IMR-90 (cell line): ENCODE results near the gene MICAL2. TPM values are rescaled to one million over a fixed set of nuclear protein-coding genes. Genes with fewer than 3 reads are reported as not detected.
A peak's percentile ranks its signal among the peaks of the same experiment; 100 is the strongest.

Experiments used
- ATAC-seq: fragments of 200-7000 bp; cut with Tn5 transposase; 2 replicates; pipeline ENCODE4 v1.9.1; 2020; ENCODE audit warnings: low read depth, mild to moderate bottlenecking, moderate library complexity
- BruUV-seq: library from RNA; stranded (reverse); fragments of 400-500 nt; replicated peaks from 2 replicates; lab custom pipeline; 2021; lab: Mats Ljungman, UMichigan
- CTCF ChIA-PET: fragments of 300-600 bp; formaldehyde crosslinking; extraction: SDS; loops from one replicate; lab custom pipeline; 2021; ENCODE audit warnings: antibody characterized with exemption; lab: Yijun Ruan, JAX
- POLR2A ChIA-PET: fragments of 300-600 bp; sonication (Branson Sonifier 250); formaldehyde crosslinking; loops from one replicate; lab custom pipeline; 2022; ENCODE audit warnings: antibody characterized with exemption; ENCODE audit not compliant: unreplicated experiment; lab: Charles Lee
- DNase-seq: peaks from one replicate; pipeline ENCODE4 v3.0.0; 2013
- H2AFZ ChIP-seq: replicated peaks from 2 replicates; pipeline ENCODE3; 2013; ENCODE audit warnings: low read length, mild to moderate bottlenecking; ENCODE audit not compliant: poor library complexity
- H2AK5ac ChIP-seq: 2 replicates; pipeline ENCODE4 v1.6.1; 2013; ENCODE audit warnings: low read depth, low read length, inconsistent platforms
- H2AK9ac ChIP-seq: replicated peaks from 2 replicates; pipeline ENCODE3; 2013; ENCODE audit warnings: mild to moderate bottlenecking, low read depth, low read length, moderate library complexity; ENCODE audit not compliant: poor library complexity
- H2BK120ac ChIP-seq: 2 replicates; pipeline ENCODE4 v1.6.1; 2013; ENCODE audit warnings: low read depth, low read length, inconsistent platforms
- H2BK15ac ChIP-seq: 3 replicates; pipeline ENCODE4 v1.6.1; 2013; ENCODE audit warnings: low read depth, low read length, inconsistent platforms
- H2BK20ac ChIP-seq: 2 replicates; pipeline ENCODE4 v1.6.1; 2013; ENCODE audit warnings: low read depth, mild to moderate bottlenecking, inconsistent platforms, low read length, moderate library complexity
- H2BK5ac ChIP-seq: 2 replicates; pipeline ENCODE4 v1.6.1; 2013; ENCODE audit warnings: mild to moderate bottlenecking, low read depth, low read length, inconsistent platforms; ENCODE audit not compliant: poor library complexity, severe bottlenecking
- H3K14ac ChIP-seq: replicated peaks from 2 replicates; pipeline ENCODE4 v1.6.1; 2013; ENCODE audit warnings: low read depth, low read length, inconsistent platforms
- H3K18ac ChIP-seq: 2 replicates; pipeline ENCODE4 v1.6.1; 2013; ENCODE audit warnings: low read depth, low read length, control low read depth
- H3K23ac ChIP-seq: 2 replicates; pipeline ENCODE4 v1.6.1; 2013; ENCODE audit warnings: low read depth, low read length, inconsistent platforms
- H3K27ac ChIP-seq: 2 replicates; pipeline ENCODE4 v1.5.1; 2013; ENCODE audit warnings: mild to moderate bottlenecking, control low read depth, low read length; ENCODE audit not compliant: insufficient read depth
- H3K27me3 ChIP-seq: 2 replicates; pipeline ENCODE4 v1.6.1; 2013; ENCODE audit warnings: low read length; ENCODE audit not compliant: control insufficient read depth, insufficient read depth
- H3K36me3 ChIP-seq: 2 replicates; pipeline ENCODE4 v1.6.1; 2013; ENCODE audit warnings: low read length, mixed read lengths; ENCODE audit not compliant: control insufficient read depth, insufficient read depth
- H3K4ac ChIP-seq: 2 replicates; pipeline ENCODE4 v1.6.1; 2013; ENCODE audit warnings: low read depth, low read length, inconsistent platforms
- H3K4me1 ChIP-seq: 2 replicates; pipeline ENCODE4 v1.6.1; 2013; ENCODE audit warnings: low read length, mixed read lengths; ENCODE audit not compliant: control insufficient read depth, insufficient read depth
- H3K4me2 ChIP-seq: 2 replicates; pipeline ENCODE4 v1.6.1; 2013; ENCODE audit warnings: low read depth, mild to moderate bottlenecking, control low read depth, low read length, moderate library complexity
- H3K4me3 ChIP-seq: 2 replicates; pipeline ENCODE4 v1.5.1; 2013; ENCODE audit warnings: low read depth, mild to moderate bottlenecking, control low read depth, low read length, moderate library complexity; ENCODE audit not compliant: insufficient read depth
- H3K56ac ChIP-seq: 2 replicates; pipeline ENCODE4 v1.6.1; 2013; ENCODE audit warnings: low read length, inconsistent platforms; ENCODE audit not compliant: insufficient read depth; ENCODE audit errors: extremely low read depth
- H3K79me1 ChIP-seq, 2 experiments: 2 replicates each; pipeline ENCODE4 v1.6.1; 2013; ENCODE audit warnings: low read length in 2 of 2, inconsistent platforms in 1 of 2, low read depth in 1 of 2
- H3K9ac ChIP-seq: 2 replicates; pipeline ENCODE4 v1.6.1; 2013; ENCODE audit warnings: low read depth, low read length, control low read depth
- H3K9me1 ChIP-seq: 2 replicates; pipeline ENCODE4 v1.6.1; 2013; ENCODE audit warnings: low read length, inconsistent platforms; ENCODE audit not compliant: insufficient read depth
- H3K9me3 ChIP-seq: 2 replicates; pipeline ENCODE4 v1.6.1; 2013; ENCODE audit warnings: low read length; ENCODE audit not compliant: control insufficient read depth, insufficient read depth
- H4K20me1 ChIP-seq: 2 replicates; pipeline ENCODE4 v1.6.1; 2013; ENCODE audit warnings: low read length, inconsistent platforms; ENCODE audit not compliant: insufficient read depth
- H4K5ac ChIP-seq: 2 replicates; pipeline ENCODE4 v1.6.1; 2013; ENCODE audit warnings: mild to moderate bottlenecking, low read depth, low read length, control low read depth
- H4K8ac ChIP-seq, 2 experiments: 2 replicates each; pipeline ENCODE4 v1.6.1; 2013; ENCODE audit warnings: low read depth in 2 of 2, low read length in 2 of 2, control low read depth in 1 of 2, inconsistent platforms in 1 of 2
- H4K91ac ChIP-seq: 2 replicates; pipeline ENCODE4 v1.6.1; 2013; ENCODE audit warnings: low read depth, low read length, inconsistent platforms; ENCODE audit not compliant: insufficient read depth
- BHLHE40 ChIP-seq: fragments of 150-350 bp; IDR thresholded peaks from 2 replicates; pipeline ENCODE4 v1.6.1; 2016; ENCODE audit warnings: mild to moderate bottlenecking, low read depth, low read length
- CEBPB ChIP-seq: IDR thresholded peaks from 2 replicates; pipeline ENCODE4 v1.6.1; 2012; ENCODE audit warnings: low read depth, low read length, improper control_type of control experiment
- CHD1 ChIP-seq: IDR thresholded peaks from 2 replicates; pipeline ENCODE4 v1.6.1; 2012; ENCODE audit warnings: low read depth, low read length, improper control_type of control experiment
- FOS ChIP-seq: fragments of 150-350 bp; IDR thresholded peaks from 2 replicates; pipeline ENCODE4 v1.6.1; 2016; ENCODE audit warnings: low read depth, low read length
- MAFK ChIP-seq: IDR thresholded peaks from 2 replicates; pipeline ENCODE4 v1.6.1; 2012; ENCODE audit warnings: low read depth, low read length, improper control_type of control experiment
- MAZ ChIP-seq: IDR thresholded peaks from 2 replicates; pipeline ENCODE4 v1.6.1; 2012; ENCODE audit warnings: low read depth, mild to moderate bottlenecking, low read length, improper control_type of control experiment, moderate library complexity, borderline replicate concordance
- MXI1 ChIP-seq: IDR thresholded peaks from 2 replicates; pipeline ENCODE4 v1.6.1; 2012; ENCODE audit warnings: low read depth, mild to moderate bottlenecking, low read length, moderate library complexity, borderline replicate concordance
- NFE2L2 ChIP-seq: fragments of 150-350 bp; IDR thresholded peaks from 2 replicates; pipeline ENCODE4 v1.6.1; 2016; ENCODE audit warnings: low read depth, mild to moderate bottlenecking, low read length
- POLR2A ChIP-seq: IDR thresholded peaks from 2 replicates; pipeline ENCODE4 v1.6.1; 2012; ENCODE audit warnings: mild to moderate bottlenecking, low read depth, low read length
- RAD21 ChIP-seq: IDR thresholded peaks from 2 replicates; pipeline ENCODE4 v1.6.1; 2012; ENCODE audit warnings: low read length, improper control_type of control experiment
- RCOR1 ChIP-seq: IDR thresholded peaks from 2 replicates; pipeline ENCODE4 v1.6.1; 2012; ENCODE audit warnings: mild to moderate bottlenecking, low read length, improper control_type of control experiment; ENCODE audit not compliant: insufficient replicate concordance
- RFX5 ChIP-seq: IDR thresholded peaks from 2 replicates; pipeline ENCODE4 v1.8.0; 2012; ENCODE audit warnings: low read depth, mild to moderate bottlenecking, low read length, moderate library complexity
- SMC3 ChIP-seq: fragments of 150-350 bp; IDR thresholded peaks from 2 replicates; pipeline ENCODE4 v1.6.1; 2016; ENCODE audit warnings: low read depth, mild to moderate bottlenecking, antibody characterized with exemption, low read length, moderate library complexity
- WGBS, 2 experiments: methylation state at CpG; one replicate each; pipeline versions ENCODE4 v1.1.5 to v1.1.7; 2013; ENCODE audit warnings: missing lambda C conversion rate in 2 of 2; ENCODE audit not compliant: insufficient read length in 1 of 2; ENCODE audit errors: extremely low coverage in 2 of 2; 5-methylcytosine and 5-hydroxymethylcytosine counted together
- dilution Hi-C: fragments of 300-500 bp; cut with HindIII; formaldehyde crosslinking; loops from one replicate; pipeline ENCODE4 v1.14.3; 2018; ENCODE audit warnings: low sequenced_read_pairs; ENCODE audit not compliant: unreplicated experiment
- in situ Hi-C: fragments of 300-500 bp; cut with MboI; formaldehyde crosslinking; loops from 3 replicates; pipeline ENCODE4 v1.14.3; 2019; ENCODE audit warnings: low sequenced_read_pairs, inconsistent platforms, mixed read lengths
- intact Hi-C: fragments of 100-400 bp; cut with micrococcal nuclease; formaldehyde crosslinking; loops from 2 replicates; pipeline ENCODE4 v1.10.0; 2022
- polyA plus RNA-seq, 3 experiments: library from polyadenylated mRNA; depleted of rRNA; stranded (reverse); fragments of >200 nt; gene quantifications; 2 replicates each; pipeline ENCODE4 v1.2.3, GENCODE V29; 2012; ENCODE audit warnings: low replicate concordance in 1 of 3
- total RNA-seq: library from RNA; depleted of rRNA; stranded (reverse); fragments of >200 nt; gene quantifications from 2 replicates; pipeline ENCODE4 v1.2.3, GENCODE V29; 2012
- TF ChIP-seq, protein P1 (sequence below): conservative IDR thresholded peaks from 2 replicates; pipeline ENCODE4 v1.5.1; 2012; ENCODE audit warnings: mild to moderate bottlenecking, low read depth, low read length, improper control_type of control experiment
- TF ChIP-seq, protein P2 (sequence below): fragments of 150-350 bp; IDR thresholded peaks from 2 replicates; pipeline ENCODE4 v1.6.1; 2016; ENCODE audit warnings: low read depth, mild to moderate bottlenecking, low read length, moderate library complexity, borderline replicate concordance
- TF ChIP-seq, protein P3 (sequence below): fragments of 150-350 bp; IDR thresholded peaks from 2 replicates; pipeline ENCODE4 v1.6.1; 2017; ENCODE audit warnings: mild to moderate bottlenecking, antibody characterized with exemption, low read length, low read depth

Gene MICAL2
- total and polyA plus RNA-seq, 2 of the 4 experiments (the other 2 are of a cell fraction), result 170 to 336 TPM

DNA sequence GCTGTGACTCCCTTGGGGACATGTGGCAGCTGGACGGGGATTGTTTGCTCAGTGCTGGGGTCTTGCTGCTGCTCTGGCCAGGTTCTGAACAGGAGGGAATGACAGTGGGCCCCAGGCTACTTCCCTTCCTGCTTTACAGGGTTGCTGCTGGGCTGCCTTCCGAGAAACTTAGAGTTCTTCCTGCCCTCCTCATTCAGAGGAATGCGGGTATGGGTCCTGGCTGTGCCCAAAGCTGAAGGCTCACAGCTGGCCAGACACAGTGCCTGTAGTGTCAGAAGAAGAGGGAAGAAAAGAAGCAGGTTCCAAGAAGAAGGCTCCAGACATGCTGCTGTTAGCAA, 158.7 kb downstream of the MICAL2 start:
- no peak overlapping the region for H3K9ac ChIP-seq
- CTCF ChIA-PET, result no interaction called here
- ATAC-seq, result peak; percentile 71

More for the DNA sequence above, 158.7 kb downstream of the MICAL2 start:
- intact Hi-C loops, result no loop called here
- in situ Hi-C loops, result loop anchor here (25.0 kb wide), 1 partner anchor 1482 kb away; no protein-coding TSS in a partner anchor
- Histone ChIP-seq H4K8ac (peak overlapping the region; percentile 50 to 64), H4K91ac (peak overlapping the region; percentile 91), H3K4me2 (no peak overlapping the region), H3K23ac (peak overlapping the region; percentile 8; the same call in 1 of the 2 replicates), H3K4ac (peak overlapping the region; percentile 90), H2BK20ac (peak overlapping the region; percentile 83), H3K36me3 (peaks cover 3% of the 10 kb centered on the region; the same call in 1 of the 2 replicates), H3K56ac (no peak overlapping the region; the same call in 1 of the 2 replicates), H2BK120ac (peak overlapping the region; percentile 81), H3K9me3 (no peaks in the 10 kb centered on the region), H3K79me1 (peaks cover 0 to 29% of the 10 kb centered on the region in 2 experiments; a peak in 2 of 4 replicates), H4K20me1 (no peaks in the 10 kb centered on the region), H2AFZ (peak overlapping the region; percentile 87), H2BK5ac (peak overlapping the region; percentile 73), H3K27me3 (no peaks in the 10 kb centered on the region), H2AK9ac (peak overlapping the region; percentile 88), H3K4me3 (no peak overlapping the region), H2AK5ac (peak overlapping the region; percentile 92), H4K5ac (peak overlapping the region; percentile 23; the same call in 1 of the 2 replicates), H3K14ac (peak overlapping the region; percentile 79), H2BK15ac (peak overlapping the region; percentile 79; the same call in 1 of the 3 replicates), H3K4me1 (peaks cover 22% of the 10 kb centered on the region), H3K27ac (peak overlapping the region; percentile 54), H3K18ac (peak overlapping the region; percentile 16; the same call in 1 of the 2 replicates), H3K9me1 (peaks cover 45% of the 10 kb centered on the region)
- 40% methylated on average over 1 of the region's 3 CpGs; no CpG with 5 or more reads in 1 of the 2 experiments for WGBS, 2 experiments
- TF ChIP-seq NFE2L2, result no peak
- no peak for TF ChIP-seq SMC3
- no peak for TF ChIP-seq BHLHE40
- TF ChIP-seq RAD21, result no peak
- TF ChIP-seq FOS, result no peak
- TF ChIP-seq POLR2A, result no peak
- no peak for TF ChIP-seq MAFK
- TF ChIP-seq, protein P1, sequence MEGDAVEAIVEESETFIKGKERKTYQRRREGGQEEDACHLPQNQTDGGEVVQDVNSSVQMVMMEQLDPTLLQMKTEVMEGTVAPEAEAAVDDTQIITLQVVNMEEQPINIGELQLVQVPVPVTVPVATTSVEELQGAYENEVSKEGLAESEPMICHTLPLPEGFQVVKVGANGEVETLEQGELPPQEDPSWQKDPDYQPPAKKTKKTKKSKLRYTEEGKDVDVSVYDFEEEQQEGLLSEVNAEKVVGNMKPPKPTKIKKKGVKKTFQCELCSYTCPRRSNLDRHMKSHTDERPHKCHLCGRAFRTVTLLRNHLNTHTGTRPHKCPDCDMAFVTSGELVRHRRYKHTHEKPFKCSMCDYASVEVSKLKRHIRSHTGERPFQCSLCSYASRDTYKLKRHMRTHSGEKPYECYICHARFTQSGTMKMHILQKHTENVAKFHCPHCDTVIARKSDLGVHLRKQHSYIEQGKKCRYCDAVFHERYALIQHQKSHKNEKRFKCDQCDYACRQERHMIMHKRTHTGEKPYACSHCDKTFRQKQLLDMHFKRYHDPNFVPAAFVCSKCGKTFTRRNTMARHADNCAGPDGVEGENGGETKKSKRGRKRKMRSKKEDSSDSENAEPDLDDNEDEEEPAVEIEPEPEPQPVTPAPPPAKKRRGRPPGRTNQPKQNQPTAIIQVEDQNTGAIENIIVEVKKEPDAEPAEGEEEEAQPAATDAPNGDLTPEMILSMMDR, result no peak
- TF ChIP-seq MAZ, result no peak
- TF ChIP-seq RFX5, result no peak
- TF ChIP-seq, protein P2, sequence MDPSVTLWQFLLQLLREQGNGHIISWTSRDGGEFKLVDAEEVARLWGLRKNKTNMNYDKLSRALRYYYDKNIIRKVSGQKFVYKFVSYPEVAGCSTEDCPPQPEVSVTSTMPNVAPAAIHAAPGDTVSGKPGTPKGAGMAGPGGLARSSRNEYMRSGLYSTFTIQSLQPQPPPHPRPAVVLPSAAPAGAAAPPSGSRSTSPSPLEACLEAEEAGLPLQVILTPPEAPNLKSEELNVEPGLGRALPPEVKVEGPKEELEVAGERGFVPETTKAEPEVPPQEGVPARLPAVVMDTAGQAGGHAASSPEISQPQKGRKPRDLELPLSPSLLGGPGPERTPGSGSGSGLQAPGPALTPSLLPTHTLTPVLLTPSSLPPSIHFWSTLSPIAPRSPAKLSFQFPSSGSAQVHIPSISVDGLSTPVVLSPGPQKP, result no peak
- no peak for TF ChIP-seq RCOR1
- no peak for TF ChIP-seq CEBPB
- TF ChIP-seq, protein P3, sequence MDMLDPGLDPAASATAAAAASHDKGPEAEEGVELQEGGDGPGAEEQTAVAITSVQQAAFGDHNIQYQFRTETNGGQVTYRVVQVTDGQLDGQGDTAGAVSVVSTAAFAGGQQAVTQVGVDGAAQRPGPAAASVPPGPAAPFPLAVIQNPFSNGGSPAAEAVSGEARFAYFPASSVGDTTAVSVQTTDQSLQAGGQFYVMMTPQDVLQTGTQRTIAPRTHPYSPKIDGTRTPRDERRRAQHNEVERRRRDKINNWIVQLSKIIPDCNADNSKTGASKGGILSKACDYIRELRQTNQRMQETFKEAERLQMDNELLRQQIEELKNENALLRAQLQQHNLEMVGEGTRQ, result no peak
- no peak for TF ChIP-seq MXI1
- TF ChIP-seq CHD1, result no peak
- POLR2A ChIA-PET, result no interaction called here
- dilution Hi-C loops, result no loop called here
- no TSS peak for BruUV-seq
- DNase-seq, result peak; percentile 68
